HEK293 (cell line): Measurements from ENCODE around the gene GCSH.

ENCODE experiments used
- CTCF ChIA-PET: fragments of 350-600 bp; formaldehyde crosslinking; extraction: SDS; loops from one replicate; lab custom pipeline; 2021; ENCODE audit warnings: antibody characterized with exemption; lab: Yijun Ruan, JAX
- POLR2A ChIA-PET: fragments of 300-600 bp; formaldehyde crosslinking; extraction: SDS; loops from one replicate; lab custom pipeline; 2020; ENCODE audit warnings: antibody characterized with exemption, inconsistent platforms; lab: Yijun Ruan, JAX
- H3K27ac ChIP-seq: fragments of 200-500 bp; sonication (Bioruptor generic); 2 replicates; pipeline ENCODE4 v1.5.1; 2014; ENCODE audit warnings: low read depth, low read length, control low read depth, inconsistent platforms; ENCODE audit errors: extremely low read depth
- H3K36me3 ChIP-seq, 2 experiments: fragments of 200-500 bp in 1 of 2; sonication (Bioruptor generic) in 1 of 2; 1 replicate in 1 of 2; 2 replicates in 1 of 2; pipeline ENCODE4 v1.5.1; 2014 to 2017; ENCODE audit warnings: inconsistent platforms in 2 of 2, low read length in 2 of 2; ENCODE audit not compliant: control insufficient read depth in 2 of 2, insufficient read depth in 1 of 2
- H3K4me1 ChIP-seq: fragments of 200-500 bp; sonication (Bioruptor generic); 2 replicates; pipeline ENCODE4 v1.5.1; 2014; ENCODE audit warnings: mild to moderate bottlenecking, low read length, inconsistent platforms; ENCODE audit not compliant: control insufficient read depth, insufficient read depth
- H3K4me3 ChIP-seq: 2 replicates; pipeline ENCODE4 v1.5.1; 2011; ENCODE audit warnings: low read depth, mild to moderate bottlenecking, control low read depth, low read length, moderate library complexity
- H3K9me3 ChIP-seq: fragments of 200-500 bp; sonication (Bioruptor generic); 2 replicates; pipeline ENCODE4 v1.5.1; 2014; ENCODE audit warnings: low read depth, low read length, inconsistent platforms; ENCODE audit not compliant: control insufficient read depth, insufficient read depth
- BCL11B ChIP-seq: fragments of 450-650 bp; formaldehyde crosslinking; IDR thresholded peaks from 2 replicates; pipeline ENCODE4 v1.5.1; 2016; ENCODE audit warnings: low read depth, missing biosample characterization, missing genetic modification characterization
- GLIS1 ChIP-seq: fragments of 450-650 bp; formaldehyde crosslinking; IDR thresholded peaks from 2 replicates; pipeline ENCODE4 v1.5.1; 2016; ENCODE audit warnings: missing biosample characterization, missing genetic modification characterization
- HOXD13 ChIP-seq: sonication (generic); formaldehyde crosslinking; IDR thresholded peaks from 2 replicates; pipeline ENCODE4 v1.8.0; 2022; ENCODE audit warnings: missing genetic modification reagents, borderline replicate concordance
- KLF1 ChIP-seq: fragments of 450-650 bp; formaldehyde crosslinking; IDR thresholded peaks from 2 replicates; pipeline ENCODE4 v1.5.1; 2016; ENCODE audit warnings: missing biosample characterization, missing genetic modification characterization
- SCRT2 ChIP-seq: fragments of 450-650 bp; formaldehyde crosslinking; IDR thresholded peaks from 2 replicates; pipeline ENCODE4 v1.5.1; 2016; ENCODE audit warnings: missing biosample characterization, missing genetic modification characterization
- YY2 ChIP-seq: fragments of 450-650 bp; formaldehyde crosslinking; IDR thresholded peaks from 2 replicates; pipeline ENCODE4 v1.5.1; 2016; ENCODE audit warnings: missing biosample characterization, missing genetic modification characterization
- ZNF112 ChIP-seq: fragments of 450-650 bp; formaldehyde crosslinking; IDR thresholded peaks from 2 replicates; pipeline ENCODE4 v1.5.0; 2017; ENCODE audit warnings: missing biosample characterization, missing genetic modification characterization
- ZNF114 ChIP-seq: fragments of 450-650 bp; formaldehyde crosslinking; IDR thresholded peaks from 2 replicates; pipeline ENCODE4 v1.5.0; 2017; ENCODE audit warnings: missing biosample characterization, missing genetic modification characterization
- ZNF211 ChIP-seq: fragments of 450-650 bp; formaldehyde crosslinking; IDR thresholded peaks from 2 replicates; pipeline ENCODE4 v1.5.1; 2016; ENCODE audit warnings: low read depth, missing biosample characterization, missing genetic modification characterization
- ZNF223 ChIP-seq: fragments of 450-650 bp; formaldehyde crosslinking; IDR thresholded peaks from 2 replicates; pipeline ENCODE4 v1.5.1; 2016; ENCODE audit warnings: missing biosample characterization, missing genetic modification characterization
- ZNF341 ChIP-seq: fragments of 450-650 bp; formaldehyde crosslinking; IDR thresholded peaks from 2 replicates; pipeline ENCODE4; 2016; ENCODE audit warnings: low read depth, missing biosample characterization, missing genetic modification characterization
- ZNF366 ChIP-seq: fragments of 450-650 bp; formaldehyde crosslinking; conservative IDR thresholded peaks from 2 replicates; pipeline ENCODE4 v1.5.1; 2016; ENCODE audit warnings: missing biosample characterization, missing genetic modification characterization
- ZNF560 ChIP-seq: fragments of 450-650 bp; formaldehyde crosslinking; IDR thresholded peaks from 2 replicates; pipeline ENCODE4 v1.5.1; 2017; ENCODE audit warnings: missing biosample characterization, missing genetic modification characterization, borderline replicate concordance
- ZNF561 ChIP-seq: fragments of 450-650 bp; IDR thresholded peaks from 2 replicates; pipeline ENCODE4 v1.5.1; 2018; ENCODE audit warnings: missing biosample characterization, missing genetic modification characterization, borderline replicate concordance
- TF ChIP-seq, protein P1 (sequence below): fragments of 450-650 bp; formaldehyde crosslinking; IDR thresholded peaks from 2 replicates; pipeline ENCODE4 v1.5.1; 2017; ENCODE audit warnings: missing biosample characterization, missing genetic modification characterization
- TF ChIP-seq, protein P2 (sequence below): fragments of 450-650 bp; formaldehyde crosslinking; IDR thresholded peaks from 2 replicates; pipeline ENCODE4 v1.5.1; 2017; ENCODE audit warnings: missing biosample characterization, missing genetic modification characterization
- TF ChIP-seq, protein P3 (sequence below): fragments of 450-650 bp; formaldehyde crosslinking; IDR thresholded peaks from 2 replicates; pipeline ENCODE4 v1.5.1; 2016; ENCODE audit warnings: missing biosample characterization, missing genetic modification characterization
- TF ChIP-seq, protein P4 (sequence below): fragments of 450-650 bp; formaldehyde crosslinking; IDR thresholded peaks from 2 replicates; pipeline ENCODE4 v1.5.1; 2017; ENCODE audit warnings: missing biosample characterization, missing genetic modification characterization
- TF ChIP-seq, protein P5 (sequence below): fragments of 450-650 bp; formaldehyde crosslinking; conservative IDR thresholded peaks from 2 replicates; pipeline ENCODE4 v1.5.1; 2016; ENCODE audit warnings: low read depth, missing biosample characterization, missing genetic modification characterization
- TF ChIP-seq, protein P6 (sequence below): fragments of 450-650 bp; formaldehyde crosslinking; IDR thresholded peaks from 2 replicates; pipeline ENCODE4 v1.5.1; 2016; ENCODE audit warnings: missing biosample characterization, missing genetic modification characterization

Gene GCSH

DNA sequence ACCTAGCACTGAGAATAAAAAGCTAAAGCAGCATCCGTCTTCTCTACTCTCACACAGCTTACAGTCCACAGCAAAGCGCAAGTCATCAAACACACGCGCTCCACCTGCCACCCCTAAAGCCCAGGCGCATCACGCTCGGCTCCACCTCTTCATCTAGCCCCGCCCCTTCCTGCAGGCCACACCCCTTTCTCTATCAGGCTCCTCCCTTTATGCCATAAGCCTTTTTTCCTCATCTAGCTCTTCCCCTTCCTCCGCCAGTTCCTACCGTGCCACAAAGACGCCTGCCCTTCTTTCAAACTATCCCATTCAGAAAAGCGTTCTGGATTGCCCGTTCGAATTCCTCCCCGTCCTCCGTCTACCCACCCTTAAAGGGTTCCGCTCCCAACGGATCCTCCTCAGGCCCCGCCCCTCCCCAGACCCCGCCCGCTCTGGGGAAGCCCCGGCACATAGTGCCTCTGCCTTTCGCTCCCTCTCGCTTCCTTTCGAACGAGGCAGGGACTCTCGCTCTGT, 19.6 kb downstream of the GCSH start:
- H3K36me3 ChIP-seq: peaks cover 0 to under 1% of the 10 kb centered on the region in 2 experiments; a peak in 2 of 3 replicates
- no peaks in the 10 kb centered on the region for H3K4me1 ChIP-seq
- CTCF ChIA-PET: interaction anchor here (0.6 to 1.6 kb wide), 2 partner anchors 42 to 51 kb away, joined by 3 to 10 read pairs; partner anchors contain the start of gene ATMIN
- peak overlapping the region; percentile 82 for H3K4me3 ChIP-seq
- no peaks in the 10 kb centered on the region for H3K9me3 ChIP-seq
- POLR2A ChIA-PET: interaction anchor here (0.7 to 1.4 kb wide), 6 partner anchors 10 to 150 kb away, joined by 3 to 12 read pairs (median 4); partner anchors contain the start of genes CENPN and CMC2
- no peak overlapping the region for H3K27ac ChIP-seq
- TF ChIP-seq BCL11B (no peak), GLIS1 (tag by site-specific recombination) (no peak), ZNF112 (tag by site-specific recombination) (no peak), HOXD13 (CRISPR knock-in tag) (no peak), YY2 (tag by site-specific recombination) (no peak), KLF1 (tag by site-specific recombination) (peak; percentile 39; the same call in 1 of the 2 replicates), ZNF341 (tag by site-specific recombination) (no peak), ZNF223 (tag by site-specific recombination) (no peak), SCRT2 (tag by site-specific recombination) (no peak), ZNF561 (tag by site-specific recombination) (no peak), ZNF366 (tag by site-specific recombination) (0 out of 2 replicates have a peak, but pooled peaks have one; percentile 20), ZNF114 (tag by site-specific recombination) (no peak), ZNF560 (tag by site-specific recombination) (no peak), ZNF211 (tag by site-specific recombination) (no peak)
- TF ChIP-seq, protein P1, sequence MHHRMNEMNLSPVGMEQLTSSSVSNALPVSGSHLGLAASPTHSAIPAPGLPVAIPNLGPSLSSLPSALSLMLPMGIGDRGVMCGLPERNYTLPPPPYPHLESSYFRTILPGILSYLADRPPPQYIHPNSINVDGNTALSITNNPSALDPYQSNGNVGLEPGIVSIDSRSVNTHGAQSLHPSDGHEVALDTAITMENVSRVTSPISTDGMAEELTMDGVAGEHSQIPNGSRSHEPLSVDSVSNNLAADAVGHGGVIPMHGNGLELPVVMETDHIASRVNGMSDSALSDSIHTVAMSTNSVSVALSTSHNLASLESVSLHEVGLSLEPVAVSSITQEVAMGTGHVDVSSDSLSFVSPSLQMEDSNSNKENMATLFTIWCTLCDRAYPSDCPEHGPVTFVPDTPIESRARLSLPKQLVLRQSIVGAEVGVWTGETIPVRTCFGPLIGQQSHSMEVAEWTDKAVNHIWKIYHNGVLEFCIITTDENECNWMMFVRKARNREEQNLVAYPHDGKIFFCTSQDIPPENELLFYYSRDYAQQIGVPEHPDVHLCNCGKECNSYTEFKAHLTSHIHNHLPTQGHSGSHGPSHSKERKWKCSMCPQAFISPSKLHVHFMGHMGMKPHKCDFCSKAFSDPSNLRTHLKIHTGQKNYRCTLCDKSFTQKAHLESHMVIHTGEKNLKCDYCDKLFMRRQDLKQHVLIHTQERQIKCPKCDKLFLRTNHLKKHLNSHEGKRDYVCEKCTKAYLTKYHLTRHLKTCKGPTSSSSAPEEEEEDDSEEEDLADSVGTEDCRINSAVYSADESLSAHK (tag by site-specific recombination): no peak
- TF ChIP-seq, protein P2, sequence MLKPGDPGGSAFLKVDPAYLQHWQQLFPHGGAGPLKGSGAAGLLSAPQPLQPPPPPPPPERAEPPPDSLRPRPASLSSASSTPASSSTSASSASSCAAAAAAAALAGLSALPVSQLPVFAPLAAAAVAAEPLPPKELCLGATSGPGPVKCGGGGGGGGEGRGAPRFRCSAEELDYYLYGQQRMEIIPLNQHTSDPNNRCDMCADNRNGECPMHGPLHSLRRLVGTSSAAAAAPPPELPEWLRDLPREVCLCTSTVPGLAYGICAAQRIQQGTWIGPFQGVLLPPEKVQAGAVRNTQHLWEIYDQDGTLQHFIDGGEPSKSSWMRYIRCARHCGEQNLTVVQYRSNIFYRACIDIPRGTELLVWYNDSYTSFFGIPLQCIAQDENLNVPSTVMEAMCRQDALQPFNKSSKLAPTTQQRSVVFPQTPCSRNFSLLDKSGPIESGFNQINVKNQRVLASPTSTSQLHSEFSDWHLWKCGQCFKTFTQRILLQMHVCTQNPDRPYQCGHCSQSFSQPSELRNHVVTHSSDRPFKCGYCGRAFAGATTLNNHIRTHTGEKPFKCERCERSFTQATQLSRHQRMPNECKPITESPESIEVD: no peak
- TF ChIP-seq, protein P3, sequence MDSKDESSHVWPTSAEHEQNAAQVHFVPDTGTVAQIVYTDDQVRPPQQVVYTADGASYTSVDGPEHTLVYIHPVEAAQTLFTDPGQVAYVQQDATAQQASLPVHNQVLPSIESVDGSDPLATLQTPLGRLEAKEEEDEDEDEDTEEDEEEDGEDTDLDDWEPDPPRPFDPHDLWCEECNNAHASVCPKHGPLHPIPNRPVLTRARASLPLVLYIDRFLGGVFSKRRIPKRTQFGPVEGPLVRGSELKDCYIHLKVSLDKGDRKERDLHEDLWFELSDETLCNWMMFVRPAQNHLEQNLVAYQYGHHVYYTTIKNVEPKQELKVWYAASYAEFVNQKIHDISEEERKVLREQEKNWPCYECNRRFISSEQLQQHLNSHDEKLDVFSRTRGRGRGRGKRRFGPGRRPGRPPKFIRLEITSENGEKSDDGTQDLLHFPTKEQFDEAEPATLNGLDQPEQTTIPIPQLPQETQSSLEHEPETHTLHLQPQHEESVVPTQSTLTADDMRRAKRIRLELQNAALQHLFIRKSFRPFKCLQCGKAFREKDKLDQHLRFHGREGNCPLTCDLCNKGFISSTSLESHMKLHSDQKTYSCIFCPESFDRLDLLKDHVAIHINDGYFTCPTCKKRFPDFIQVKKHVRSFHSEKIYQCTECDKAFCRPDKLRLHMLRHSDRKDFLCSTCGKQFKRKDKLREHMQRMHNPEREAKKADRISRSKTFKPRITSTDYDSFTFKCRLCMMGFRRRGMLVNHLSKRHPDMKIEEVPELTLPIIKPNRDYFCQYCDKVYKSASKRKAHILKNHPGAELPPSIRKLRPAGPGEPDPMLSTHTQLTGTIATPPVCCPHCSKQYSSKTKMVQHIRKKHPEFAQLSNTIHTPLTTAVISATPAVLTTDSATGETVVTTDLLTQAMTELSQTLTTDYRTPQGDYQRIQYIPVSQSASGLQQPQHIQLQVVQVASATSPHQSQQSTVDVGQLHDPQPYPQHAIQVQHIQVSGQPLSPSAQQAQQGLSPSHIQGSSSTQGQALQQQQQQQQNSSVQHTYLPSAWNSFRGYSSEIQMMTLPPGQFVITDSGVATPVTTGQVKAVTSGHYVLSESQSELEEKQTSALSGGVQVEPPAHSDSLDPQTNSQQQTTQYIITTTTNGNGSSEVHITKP (tag by site-specific recombination): peak; percentile 67
- TF ChIP-seq, protein P4, sequence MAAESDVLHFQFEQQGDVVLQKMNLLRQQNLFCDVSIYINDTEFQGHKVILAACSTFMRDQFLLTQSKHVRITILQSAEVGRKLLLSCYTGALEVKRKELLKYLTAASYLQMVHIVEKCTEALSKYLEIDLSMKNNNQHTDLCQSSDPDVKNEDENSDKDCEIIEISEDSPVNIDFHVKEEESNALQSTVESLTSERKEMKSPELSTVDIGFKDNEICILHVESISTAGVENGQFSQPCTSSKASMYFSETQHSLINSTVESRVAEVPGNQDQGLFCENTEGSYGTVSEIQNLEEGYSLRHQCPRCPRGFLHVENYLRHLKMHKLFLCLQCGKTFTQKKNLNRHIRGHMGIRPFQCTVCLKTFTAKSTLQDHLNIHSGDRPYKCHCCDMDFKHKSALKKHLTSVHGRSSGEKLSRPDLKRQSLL (tag by site-specific recombination): no peak
- TF ChIP-seq, protein P5, sequence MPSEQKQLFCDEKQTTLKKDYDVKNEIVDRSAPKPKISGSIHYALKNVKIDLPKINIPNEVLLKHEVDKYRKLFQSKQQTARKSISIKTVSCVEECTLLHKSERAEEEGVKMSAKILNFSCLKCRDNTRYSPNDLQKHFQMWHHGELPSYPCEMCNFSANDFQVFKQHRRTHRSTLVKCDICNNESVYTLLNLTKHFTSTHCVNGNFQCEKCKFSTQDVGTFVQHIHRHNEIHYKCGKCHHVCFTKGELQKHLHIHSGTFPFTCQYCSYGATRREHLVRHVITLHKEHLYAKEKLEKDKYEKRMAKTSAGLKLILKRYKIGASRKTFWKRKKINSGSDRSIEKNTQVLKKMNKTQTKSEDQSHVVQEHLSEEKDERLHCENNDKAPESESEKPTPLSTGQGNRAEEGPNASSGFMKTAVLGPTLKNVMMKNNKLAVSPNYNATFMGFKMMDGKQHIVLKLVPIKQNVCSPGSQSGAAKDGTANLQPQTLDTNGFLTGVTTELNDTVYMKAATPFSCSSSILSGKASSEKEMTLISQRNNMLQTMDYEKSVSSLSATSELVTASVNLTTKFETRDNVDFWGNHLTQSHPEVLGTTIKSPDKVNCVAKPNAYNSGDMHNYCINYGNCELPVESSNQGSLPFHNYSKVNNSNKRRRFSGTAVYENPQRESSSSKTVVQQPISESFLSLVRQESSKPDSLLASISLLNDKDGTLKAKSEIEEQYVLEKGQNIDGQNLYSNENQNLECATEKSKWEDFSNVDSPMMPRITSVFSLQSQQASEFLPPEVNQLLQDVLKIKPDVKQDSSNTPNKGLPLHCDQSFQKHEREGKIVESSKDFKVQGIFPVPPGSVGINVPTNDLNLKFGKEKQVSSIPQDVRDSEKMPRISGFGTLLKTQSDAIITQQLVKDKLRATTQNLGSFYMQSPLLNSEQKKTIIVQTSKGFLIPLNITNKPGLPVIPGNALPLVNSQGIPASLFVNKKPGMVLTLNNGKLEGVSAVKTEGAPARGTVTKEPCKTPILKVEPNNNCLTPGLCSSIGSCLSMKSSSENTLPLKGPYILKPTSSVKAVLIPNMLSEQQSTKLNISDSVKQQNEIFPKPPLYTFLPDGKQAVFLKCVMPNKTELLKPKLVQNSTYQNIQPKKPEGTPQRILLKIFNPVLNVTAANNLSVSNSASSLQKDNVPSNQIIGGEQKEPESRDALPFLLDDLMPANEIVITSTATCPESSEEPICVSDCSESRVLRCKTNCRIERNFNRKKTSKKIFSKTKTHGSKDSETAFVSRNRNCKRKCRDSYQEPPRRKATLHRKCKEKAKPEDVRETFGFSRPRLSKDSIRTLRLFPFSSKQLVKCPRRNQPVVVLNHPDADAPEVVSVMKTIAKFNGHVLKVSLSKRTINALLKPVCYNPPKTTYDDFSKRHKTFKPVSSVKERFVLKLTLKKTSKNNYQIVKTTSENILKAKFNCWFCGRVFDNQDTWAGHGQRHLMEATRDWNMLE: no peak
- TF ChIP-seq, protein P6, sequence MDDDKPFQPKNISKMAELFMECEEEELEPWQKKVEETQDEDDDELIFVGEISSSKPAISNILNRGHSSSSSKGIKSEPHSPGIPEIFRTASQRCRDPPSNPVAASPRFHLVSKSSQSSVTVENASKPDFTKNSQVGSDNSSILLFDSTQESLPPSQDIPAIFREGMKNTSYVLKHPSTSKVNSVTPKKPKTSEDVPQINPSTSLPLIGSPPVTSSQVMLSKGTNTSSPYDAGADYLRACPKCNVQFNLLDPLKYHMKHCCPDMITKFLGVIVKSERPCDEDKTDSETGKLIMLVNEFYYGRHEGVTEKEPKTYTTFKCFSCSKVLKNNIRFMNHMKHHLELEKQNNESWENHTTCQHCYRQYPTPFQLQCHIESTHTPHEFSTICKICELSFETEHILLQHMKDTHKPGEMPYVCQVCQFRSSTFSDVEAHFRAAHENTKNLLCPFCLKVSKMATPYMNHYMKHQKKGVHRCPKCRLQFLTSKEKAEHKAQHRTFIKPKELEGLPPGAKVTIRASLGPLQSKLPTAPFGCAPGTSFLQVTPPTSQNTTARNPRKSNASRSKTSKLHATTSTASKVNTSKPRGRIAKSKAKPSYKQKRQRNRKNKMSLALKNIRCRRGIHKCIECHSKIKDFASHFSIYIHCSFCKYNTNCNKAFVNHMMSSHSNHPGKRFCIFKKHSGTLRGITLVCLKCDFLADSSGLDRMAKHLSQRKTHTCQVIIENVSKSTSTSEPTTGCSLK (tag by site-specific recombination): no peak
